K562 treated with DMSO at 1 percent for 12 hours (cell line): ENCODE results near the gene MPPE1. TPM values are rescaled to one million over a fixed set of nuclear protein-coding genes. Genes with fewer than 3 reads are reported as not detected.

Source experiments
- total RNA-seq: library from RNA; unstranded; fragments of 300-600 nt; gene quantifications from 2 replicates; pipeline ENCODE4 v1.2.3, GENCODE V29; 2022; ENCODE audit not compliant: insufficient read depth

Gene MPPE1, protein sequence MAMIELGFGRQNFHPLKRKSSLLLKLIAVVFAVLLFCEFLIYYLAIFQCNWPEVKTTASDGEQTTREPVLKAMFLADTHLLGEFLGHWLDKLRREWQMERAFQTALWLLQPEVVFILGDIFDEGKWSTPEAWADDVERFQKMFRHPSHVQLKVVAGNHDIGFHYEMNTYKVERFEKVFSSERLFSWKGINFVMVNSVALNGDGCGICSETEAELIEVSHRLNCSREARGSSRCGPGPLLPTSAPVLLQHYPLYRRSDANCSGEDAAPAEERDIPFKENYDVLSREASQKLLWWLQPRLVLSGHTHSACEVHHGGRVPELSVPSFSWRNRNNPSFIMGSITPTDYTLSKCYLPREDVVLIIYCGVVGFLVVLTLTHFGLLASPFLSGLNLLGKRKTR
- total RNA-seq = 15.8 and 31.8 TPM in 2 replicates

DNA sequence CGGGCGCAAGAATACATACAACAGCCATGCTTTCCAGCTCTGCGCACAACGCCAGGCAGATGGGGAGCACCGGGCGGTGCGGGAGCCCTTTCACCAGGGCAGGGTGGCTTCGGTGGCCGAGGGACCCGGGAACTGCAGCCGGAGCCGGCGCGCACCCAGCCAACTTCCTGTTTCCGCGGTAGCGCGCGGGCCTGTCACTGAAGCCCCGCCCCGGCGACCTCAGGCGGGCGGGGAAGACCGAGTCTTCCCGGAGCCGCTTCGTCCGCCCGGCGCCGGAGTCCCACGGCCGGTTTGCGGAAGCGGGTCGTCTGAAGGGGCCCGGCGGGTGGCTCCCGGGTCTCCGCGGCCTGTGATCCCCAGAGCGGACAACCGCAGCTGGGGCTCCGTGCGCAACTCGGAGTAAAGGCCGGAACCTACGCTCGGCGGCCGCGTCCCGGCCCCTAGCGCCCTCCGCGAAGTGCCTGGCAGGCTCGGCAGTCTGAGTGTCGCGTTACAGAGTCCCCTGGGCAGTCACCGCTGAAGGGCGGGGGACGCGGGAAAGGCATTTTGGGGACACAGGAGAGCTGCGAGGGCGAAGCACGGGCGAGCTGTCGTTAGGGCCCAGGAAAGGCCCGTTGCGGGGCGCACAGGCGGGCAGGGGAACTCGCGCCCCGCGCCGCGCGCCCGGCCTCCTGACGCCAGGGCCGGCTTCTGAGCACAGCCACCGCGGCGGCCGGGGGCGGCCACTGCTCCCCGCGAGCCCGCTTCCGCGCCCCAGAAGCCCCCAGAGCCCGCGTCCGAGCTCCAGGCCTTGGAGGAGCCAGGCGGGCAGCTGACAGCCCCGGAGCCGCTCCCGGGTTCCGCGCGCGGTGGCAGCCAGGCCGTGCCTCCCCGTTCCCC lies at the start of gene MPPE1:
Gene MPPE1 (minus strand): TSS at position 136 of the 879 bp plus-strand sequence. CDS start 11,053 bp downstream, outside the sequence.

DNA sequence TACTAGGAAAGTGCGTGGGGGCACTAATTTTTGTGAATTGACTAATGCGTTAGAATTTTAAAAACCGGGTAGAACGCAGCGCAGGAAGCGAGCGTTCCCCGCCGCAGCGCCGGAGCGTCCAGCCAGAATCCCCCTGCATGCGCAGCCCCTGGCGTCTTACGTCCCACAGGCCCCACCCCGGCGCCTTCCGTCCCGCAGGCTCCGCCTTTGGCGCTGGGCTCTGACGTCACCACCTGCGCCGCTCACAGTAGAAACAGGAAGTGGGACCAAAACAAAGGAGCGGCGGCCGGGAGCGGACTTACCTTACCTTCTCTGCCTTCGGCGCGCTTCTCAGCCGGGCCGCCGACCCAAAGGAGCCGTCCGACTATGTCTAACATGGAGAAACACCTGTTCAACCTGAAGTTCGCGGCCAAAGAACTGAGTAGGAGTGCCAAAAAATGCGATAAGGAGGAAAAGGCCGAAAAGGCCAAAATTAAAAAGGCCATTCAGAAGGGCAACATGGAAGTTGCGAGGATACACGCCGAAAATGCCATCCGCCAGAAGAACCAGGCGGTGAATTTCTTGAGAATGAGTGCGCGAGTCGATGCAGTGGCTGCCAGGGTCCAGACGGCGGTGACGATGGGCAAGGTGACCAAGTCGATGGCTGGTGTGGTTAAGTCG lies 56.8 kb downstream of the MPPE1 start, which contains the start of gene CHMP1B:
Gene CHMP1B (plus strand): TSS at position 268 of the 660 bp plus-strand sequence. CDS start 99 bp downstream, at position 367.

Other genes starting within 250 kb of the MPPE1 start
- 0.13 and 0.41 TPM in 2 replicates for gene GNAL, start 219.1 kb downstream of the MPPE1 start, total RNA-seq
- 24.6 and 37.8 TPM in 2 replicates for gene CHMP1B, start 56.9 kb downstream of the MPPE1 start, total RNA-seq
- 12.8 and 13.7 TPM in 2 replicates for gene IMPA2, start 73.2 kb upstream of the MPPE1 start, total RNA-seq
- gene ANKRD62, start 185.5 kb upstream of the MPPE1 start, total RNA-seq = not detected in 2 replicates